GM18502 (cell line): Measurements from ENCODE around the gene ASTN2.

Experiments
- ATAC-seq: cut with Tn5 transposase; IDR thresholded peaks from one replicate; pipeline ENCODE4 v1.9.1; 2021; ENCODE audit warnings: mild to moderate bottlenecking; ENCODE audit not compliant: unreplicated experiment, poor library complexity

The ASTN2 gene

DNA sequence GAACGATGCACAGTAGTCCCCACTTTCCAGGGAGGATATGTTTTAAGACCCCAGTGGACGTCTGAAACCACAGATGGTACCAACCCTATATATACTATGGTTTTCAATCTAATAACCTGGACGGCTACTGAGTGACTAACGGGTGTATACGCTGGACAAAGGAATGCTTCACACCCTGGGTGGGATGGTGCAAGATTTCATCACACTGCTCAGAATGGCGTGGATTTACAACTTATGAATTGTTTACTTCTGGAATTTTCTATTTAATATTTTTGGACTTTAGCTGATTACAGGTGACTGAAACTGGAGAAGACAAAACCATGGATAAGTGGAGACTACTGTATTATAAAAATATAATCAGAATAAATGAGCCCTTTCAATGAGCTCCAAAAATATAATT lies 875.3 kb downstream of the ASTN2 start:
- ATAC-seq = no peak

DNA sequence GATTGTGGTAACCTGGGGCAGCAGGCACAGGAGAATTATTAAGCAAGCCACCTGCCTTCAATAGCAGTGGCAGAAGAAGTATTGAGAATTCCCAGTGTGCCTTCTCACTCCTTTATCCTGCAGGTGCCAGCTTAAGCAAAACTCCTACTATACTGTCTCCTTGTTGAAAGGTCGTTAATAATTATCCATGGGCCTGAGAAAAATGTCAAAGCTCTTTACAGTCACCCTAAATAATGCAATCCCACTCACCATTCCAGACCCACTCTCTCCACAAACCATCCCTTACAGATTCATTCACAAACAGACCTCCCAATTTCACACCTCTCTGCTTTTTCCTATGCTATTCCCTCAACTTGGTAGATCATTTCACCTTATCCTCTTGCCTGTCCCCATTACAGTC lies 889.2 kb downstream of the ASTN2 start:
- no peak for ATAC-seq

DNA sequence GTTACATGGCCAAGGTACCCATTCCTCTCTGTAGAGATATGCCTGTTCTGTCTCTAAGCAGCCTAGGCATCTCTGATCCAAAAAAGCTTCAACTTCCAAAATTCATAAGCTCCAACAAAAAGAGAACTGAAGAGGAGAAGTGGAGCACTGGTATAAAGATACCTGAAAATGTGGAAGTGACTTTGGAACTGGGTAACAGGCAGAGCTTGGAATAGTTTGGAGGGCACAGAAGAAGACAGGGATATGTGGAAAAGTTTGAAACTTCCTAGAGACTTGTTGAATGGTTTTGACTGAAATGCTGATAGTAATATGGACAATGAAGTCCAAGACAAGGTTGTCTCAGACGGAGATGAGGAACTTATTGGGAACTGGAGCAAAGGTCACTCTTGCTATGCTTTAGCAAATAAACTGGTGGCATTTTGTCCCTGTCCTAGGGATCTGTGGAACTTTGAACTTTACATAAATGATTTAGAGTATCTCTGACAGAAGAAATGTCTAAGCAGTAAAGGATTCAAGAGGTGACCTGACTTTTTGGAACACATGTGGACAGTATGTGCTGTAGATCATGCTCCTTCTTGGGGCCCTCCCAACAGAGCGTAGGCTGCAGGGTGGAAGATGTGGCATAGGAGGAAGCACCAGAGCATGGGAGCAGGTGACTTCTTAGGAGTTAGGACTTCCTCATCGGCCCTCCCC lies 889.9 kb downstream of the ASTN2 start:
- no peak for ATAC-seq

DNA sequence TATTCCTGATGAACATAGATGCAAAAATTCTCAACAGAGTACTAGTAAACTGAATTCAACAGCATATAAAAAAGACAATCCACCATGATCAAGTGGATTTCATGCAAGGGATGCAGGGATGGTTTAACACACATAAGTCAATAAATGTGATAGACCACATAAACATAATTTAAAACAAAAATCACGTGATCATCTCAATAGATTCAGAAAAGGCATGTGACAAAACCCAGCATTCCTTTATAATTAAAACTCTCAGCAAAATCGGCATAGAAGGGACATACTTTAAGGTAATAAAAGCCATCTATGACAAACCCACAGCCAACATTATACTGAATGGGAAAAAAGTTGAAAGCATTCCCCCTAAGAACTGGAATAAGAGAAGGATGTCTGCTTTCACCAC lies 894.6 kb downstream of the ASTN2 start:
- no peak for ATAC-seq

DNA sequence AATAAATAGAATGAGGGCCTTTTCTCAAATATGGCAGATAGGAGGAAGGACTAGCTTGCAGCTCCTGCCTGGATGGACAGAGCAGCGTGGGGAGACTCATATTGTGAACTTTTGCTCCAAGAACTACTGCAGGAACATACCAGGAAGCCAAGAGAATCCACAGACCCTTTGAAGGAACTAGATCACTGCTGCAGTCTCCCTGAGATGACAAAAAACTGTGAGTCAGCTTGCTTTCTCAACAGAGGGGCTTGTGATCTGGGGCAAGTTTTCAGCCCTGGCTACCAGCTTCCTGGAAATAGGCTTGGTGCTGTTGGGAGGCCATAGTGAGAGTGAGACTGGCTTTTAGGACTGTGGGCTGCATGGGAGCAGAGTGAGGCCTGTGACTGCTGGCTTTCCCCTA lies 898.4 kb downstream of the ASTN2 start:
- ATAC-seq = no peak

DNA sequence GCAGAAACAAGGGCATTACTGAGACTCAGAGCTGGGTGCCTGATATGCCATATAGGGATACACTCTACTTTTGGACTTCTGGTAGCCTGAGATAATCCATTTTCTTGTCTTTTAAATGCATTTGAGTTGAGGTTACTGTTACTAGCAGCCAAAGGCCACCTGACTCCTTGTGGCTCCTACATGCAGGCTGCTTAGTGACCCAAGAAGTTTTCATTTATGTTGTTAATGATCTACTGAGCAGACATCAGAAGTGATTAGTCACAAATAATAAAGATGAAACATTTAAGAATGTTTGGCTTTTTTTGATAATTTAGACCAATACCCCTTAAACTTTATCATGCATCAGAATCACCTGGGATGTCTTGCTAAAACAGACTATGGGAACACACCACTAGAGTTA lies 899.3 kb downstream of the ASTN2 start:
- ATAC-seq = no peak

DNA sequence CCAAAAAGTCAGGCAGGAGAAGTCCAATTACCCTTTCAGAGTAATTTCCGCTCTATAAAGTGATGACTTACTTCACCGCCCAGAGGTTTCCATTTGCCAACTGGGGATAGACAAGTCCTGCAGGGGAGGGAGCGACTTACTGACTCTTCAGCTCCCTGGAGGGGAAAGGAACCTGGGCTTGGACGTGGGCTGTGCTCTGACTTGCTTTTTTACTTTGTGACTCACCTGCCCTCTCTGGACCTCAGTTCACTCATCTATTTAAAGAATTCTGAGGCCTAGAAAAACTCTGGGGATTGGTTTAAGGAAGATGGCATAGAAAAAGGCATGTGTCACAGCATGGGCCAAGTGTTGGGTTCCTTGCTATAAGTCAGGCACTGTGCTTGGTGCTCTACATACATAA lies 908.2 kb downstream of the ASTN2 start:
- ATAC-seq = no peak

DNA sequence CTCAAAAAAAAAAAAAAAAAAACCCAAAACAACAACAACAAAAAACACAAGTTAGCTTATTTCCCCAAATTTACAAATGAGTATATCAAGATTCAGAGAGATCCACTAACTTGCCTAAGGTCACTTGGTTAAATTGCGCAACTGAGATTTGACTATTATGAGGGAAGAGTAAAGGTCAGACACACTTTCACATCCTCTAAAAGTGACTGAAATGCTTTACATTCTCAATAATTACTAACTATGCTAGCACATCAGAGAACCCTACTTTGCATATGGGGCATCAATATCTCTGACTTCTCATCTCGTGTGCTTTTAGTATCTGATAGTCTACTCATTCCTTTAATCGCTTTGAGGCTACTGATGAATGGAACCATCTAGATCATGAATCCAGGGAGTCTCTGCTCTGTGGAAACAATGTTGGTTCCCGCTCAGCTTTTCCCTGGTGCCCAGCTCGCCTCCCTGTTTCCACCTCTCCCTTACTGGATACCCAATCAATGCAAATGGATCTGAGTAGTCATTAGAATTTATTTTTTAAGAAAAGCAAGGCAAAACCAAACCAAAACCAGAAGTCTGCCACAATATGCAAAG lies 909.9 kb downstream of the ASTN2 start:
- peak; percentile 90 for ATAC-seq

DNA sequence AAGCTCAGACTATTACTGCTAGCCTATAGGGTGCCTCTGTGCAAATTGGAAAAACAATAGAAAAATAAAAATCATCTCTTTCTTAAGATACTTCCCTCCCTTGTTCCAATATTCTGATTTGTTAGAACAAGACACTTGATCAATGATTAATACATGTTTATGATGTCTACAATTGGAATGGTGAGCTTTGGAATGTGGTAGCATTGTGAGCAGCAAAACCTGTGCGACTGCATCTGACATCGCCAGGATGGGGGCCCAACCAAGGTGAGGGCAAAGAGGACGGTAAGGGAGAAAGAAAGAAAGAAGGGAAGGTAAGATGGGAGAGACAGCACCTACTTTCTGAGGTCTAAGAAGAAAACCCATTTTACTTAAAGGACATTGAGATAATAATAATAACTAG lies 910.8 kb downstream of the ASTN2 start:
- ATAC-seq = no peak

DNA sequence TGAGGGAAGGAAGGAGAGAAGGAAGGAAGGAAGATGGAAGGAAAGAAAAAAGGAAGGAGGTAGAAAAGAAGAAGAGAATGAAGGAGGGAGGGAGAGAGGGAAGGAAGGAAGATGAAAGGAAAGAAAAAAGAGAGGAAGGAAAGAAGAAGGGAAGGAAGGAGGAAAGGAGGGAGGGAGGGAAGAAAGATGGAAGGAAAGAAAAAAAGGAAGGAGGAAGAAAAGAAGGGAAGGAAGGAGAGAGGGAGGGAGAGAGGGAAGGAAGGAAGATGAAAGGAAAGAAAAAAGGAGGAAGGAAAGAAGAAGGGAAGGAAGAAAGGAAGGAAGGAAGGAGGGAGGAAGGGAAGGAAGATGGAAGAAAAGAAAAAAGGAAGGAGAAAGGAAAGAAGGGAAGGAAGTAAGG lies 912.1 kb downstream of the ASTN2 start:
- no peak for ATAC-seq

DNA sequence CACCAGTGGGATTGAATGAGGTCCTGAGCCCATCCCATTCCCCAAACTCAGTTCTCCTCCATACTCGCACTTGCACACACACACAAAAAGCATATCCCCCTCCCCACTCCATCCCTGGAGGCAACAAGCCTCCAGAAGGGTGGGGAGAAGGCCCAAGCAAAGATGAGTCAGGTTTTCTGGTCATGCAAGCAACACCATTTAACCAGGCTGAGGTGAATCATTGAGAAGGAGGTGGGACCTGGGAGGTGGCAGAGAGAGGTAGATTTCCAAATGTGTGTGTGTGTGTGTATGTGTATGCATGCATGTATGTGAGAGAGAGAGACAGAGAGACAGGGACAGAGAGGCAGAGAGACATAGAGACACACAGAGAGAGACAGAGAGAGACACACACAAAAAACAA lies 913.0 kb downstream of the ASTN2 start:
- ATAC-seq = no peak

DNA sequence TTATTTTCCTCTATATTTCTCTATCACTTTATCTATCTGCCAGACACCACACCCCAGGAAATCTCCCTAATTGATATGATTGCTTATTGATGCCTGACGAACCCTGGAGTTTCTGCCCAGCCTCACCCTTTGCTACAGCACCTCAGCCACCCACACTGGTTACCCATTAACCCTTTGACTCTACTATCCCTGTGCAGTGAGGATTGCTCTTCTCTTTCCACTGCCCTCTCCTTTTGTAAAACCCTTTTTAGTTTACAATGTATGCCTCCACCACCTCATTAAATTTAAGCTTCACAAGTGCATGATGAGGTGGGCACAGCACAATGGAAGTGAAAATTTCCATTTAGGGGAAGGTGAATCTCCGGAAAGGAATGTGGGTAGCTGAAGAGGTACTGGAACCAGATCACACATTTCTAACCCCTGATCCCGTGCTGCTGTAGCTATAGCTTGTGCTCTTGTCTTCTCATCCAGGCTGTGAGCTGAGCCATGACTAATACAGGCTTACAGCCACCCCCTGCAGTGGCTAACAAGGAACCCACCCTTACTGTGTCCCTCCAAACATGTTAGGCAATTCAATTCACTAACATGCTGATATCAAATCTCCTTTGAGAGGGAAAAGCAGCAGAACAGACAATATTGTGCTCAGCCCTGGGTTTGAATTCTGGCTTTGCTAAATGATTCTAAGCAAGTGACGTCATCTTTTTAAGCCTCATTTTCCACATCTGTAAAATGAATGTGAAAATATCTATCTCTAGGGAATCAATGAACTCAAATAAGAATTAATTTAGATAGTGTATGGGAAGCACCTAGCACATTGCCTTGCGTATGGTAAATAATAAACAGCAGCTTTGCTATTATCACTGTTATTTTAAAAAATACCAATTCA lies 914.6 kb downstream of the ASTN2 start:
- no peak for ATAC-seq

DNA sequence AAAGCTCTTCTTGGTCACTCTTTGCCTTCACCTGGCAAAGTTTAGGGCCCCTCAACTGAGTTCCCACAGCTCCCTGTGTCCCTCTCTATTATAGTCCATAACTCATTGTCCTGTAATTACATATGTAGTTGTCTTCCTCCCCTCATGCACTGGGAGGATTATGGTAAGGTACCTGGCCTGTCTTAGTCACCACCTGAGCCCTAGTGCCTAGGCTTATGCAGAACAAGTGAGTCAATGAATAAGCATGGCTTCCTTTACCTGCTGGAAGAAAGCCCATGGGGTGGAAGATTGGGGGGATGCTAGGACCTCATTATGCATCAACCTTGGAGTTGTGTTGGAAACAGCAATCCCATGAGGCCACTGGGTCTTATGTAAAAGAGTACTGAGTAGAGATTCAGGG lies 915.4 kb downstream of the ASTN2 start:
- ATAC-seq = no peak

DNA sequence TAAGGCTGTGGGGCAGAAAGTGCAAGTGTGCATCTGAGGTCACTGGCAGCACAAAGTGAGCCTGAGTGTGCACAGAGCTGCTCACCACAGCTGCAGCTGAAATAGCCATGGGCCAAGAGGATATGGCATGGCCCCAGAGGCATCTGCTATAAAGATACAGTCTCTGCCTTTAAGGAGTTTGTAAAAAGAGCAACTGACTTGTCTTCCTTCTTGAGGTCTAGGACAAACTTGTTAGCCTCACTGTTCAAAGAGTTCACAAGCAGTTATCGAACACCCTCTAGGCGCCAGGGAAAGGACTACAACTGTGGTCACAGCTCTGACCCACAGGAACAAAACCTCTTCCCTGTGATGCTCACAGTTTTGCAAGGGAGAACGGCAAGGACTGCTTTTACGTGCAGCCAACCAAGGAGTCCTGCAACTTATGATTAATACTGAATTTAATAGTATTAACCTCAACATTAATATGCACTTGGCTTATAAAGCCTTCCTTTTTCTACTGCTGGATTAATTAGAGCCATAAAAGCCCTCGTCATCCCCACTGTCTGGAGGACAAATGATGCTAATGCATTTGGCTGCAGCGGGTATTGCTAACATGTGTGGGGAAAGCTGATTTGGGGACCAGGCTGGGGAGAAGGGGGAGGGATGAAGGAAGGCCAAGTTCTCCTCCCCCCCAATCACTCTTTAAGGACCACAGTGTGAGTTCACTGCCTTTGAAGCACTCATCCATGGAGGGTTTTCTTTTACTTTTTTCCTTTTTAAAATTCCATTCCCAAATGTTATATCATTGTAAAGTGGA lies 917.6 kb downstream of the ASTN2 start:
- ATAC-seq = no peak

DNA sequence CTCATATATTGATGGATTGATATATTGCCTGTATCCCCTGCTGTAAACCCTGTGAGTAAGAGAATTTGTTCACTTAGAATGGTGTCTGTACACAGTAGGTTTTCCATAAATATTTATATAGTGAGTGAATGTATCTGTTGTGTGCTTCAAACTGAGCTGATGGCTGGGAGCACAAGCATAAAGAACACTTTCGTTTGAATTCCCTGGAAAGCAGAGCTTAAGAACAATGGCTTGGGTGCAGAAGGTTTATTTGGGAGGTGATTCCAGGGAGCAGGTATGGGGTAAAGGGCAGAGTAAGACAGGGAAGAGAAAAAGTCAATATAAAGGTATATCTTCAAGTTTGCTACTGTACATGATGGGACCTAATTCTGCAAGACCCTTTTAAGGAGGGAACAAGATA lies 918.7 kb downstream of the ASTN2 start:
- ATAC-seq = no peak

DNA sequence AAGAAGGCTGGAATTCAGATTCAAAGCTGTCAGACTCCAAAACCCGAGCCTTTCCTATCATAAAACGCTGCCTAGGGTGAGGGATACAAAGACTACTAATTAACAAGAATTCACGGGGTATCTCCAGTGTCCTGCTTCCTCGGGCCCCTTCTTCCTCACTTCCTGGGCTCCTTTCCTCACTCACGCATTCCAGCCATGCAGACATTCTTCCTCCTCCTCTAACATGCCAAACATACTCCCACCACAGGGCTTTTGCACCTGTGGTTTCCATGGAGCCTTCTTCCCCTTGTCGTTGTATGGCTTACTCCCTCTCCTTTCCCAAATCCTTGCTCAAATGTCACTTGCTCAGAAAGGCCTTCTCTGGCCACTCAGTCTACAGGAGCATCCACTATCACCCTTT lies 919.1 kb downstream of the ASTN2 start:
- ATAC-seq = no peak

DNA sequence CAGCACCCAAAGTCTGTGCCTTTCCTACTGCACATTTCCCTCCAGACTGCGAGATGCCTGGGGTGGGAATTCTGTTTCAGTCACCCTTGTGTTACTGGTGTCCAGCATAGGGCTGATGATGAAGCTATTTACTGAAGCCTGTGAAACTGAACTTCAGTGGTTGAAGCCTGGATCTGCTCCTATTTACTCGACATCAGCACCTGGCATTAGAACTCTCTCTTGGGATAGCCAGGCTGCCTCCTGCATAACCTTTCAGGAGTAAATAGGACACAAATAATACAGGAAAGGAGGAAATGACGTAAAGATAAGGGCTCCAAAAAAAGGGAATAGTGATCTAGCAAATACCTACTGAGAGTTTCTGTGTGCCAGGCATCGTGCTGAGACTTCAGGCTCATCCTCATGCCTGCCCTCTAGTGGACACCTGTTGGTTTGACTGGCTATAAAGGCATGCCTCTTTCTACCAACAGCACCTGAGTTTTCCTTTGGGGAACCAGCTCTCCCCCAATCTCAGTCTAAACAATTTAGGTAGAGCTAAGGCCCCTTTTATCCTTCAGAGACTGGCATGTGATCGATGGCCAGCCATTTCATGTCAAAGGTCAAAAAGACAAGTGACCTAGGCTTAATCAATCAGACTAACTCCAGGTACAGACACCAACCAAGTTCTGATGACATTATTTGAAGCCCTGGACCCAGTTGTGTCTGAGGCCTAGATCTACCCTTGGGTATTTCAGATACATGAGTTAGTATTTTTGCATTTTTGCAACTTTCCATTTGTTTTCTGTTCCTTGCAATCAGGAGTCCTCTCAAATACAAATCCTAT lies 919.8 kb downstream of the ASTN2 start:
- ATAC-seq = peak; percentile 70

DNA sequence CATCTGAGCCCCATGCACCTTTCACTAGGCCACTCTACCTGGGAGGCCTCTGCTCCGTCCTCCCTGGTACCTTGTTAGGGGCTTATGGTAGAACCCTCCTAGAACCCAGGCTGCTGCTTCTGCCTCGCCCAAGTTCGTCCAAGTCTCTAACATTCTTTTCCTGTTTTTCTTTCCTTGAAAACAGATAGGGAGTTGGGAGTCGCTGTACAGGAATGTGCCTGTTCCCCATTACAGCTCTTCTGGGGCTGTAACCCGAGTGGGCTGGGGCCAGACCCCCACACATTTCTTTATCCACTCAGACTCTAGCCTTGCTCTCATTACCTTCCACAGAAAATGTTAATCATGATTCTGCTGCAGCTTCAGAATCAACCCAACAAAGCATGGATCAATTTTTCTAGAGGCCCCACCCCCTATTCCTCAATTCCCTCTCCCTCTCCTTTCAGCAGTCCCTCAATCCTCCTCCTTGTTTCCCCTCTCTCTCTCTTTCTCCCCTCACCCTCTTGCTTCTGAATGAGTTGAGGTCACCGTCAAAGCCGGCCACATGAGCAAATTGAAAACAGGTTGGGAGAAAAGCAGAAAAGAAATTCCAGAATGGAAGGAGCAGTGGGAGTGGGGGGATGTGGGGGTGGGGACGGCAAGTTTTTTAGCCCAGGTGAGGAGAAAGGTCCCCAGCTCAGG lies 921.5 kb downstream of the ASTN2 start:
- no peak for ATAC-seq

DNA sequence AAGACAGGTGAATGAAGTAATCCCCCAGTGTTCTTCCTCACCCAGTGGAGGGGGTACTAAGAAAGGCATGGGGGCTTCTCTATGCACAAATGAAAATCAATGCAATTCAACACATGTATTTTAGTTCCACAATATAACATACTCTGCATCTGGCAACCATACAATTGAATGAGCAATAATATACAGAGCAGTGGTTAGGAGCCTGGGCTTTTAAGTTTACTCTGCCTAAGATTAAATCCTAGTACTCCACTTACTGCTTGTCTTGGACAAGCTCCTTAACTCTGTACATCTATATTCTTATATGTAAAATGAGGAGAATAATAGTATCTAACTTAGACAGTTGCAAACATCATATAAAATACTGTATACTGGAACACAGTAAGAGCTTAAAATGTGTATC lies 923.2 kb downstream of the ASTN2 start:
- no peak for ATAC-seq
